HG03095 (cell line): ENCODE results near the gene TMEM61.
"Not testable (repeated sequence)": the region's sequence is repeated elsewhere in the genome, so short reads cannot be mapped to it uniquely, and the experiment has no call there.

ENCODE experiments used
- ATAC-seq: cut with Tn5 transposase; IDR thresholded peaks from one replicate; pipeline ENCODE4 v1.9.1; 2021; ENCODE audit warnings: moderate library complexity; ENCODE audit not compliant: unreplicated experiment

TMEM61 gene

DNA sequence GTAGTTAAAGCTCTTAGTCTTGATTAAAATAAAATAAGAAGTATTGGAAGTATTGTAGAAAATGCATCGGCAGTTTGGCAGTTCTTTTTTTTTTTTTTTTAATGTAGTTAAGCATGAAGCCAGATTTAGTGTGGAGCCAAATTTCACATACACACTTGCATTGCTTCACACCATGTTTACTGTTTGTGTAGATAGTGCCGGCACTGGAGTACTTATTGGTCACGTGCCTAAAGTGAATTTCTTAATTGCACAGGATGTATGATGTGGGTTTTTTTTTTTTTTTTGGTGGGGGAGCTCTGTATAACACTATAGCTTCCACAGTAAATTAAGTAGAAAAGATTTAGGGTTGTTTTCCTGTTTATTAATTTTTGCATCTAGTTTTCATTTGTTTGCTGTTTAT lies 21.2 kb upstream of the TMEM61 start:
- no peak for ATAC-seq

GRCh38 chr1:54962612-54963395 lies 17.6 kb upstream of the TMEM61 start:
- no peak for ATAC-seq

GRCh38 chr1:54963829-54964228 lies 16.6 kb upstream of the TMEM61 start:
- ATAC-seq: not testable (repeated sequence)

GRCh38 chr1:54965624-54966340 lies 14.6 kb upstream of the TMEM61 start:
- ATAC-seq: peak; percentile 71

GRCh38 chr1:54967372-54967771 lies 13.1 kb upstream of the TMEM61 start:
- no peak for ATAC-seq

DNA sequence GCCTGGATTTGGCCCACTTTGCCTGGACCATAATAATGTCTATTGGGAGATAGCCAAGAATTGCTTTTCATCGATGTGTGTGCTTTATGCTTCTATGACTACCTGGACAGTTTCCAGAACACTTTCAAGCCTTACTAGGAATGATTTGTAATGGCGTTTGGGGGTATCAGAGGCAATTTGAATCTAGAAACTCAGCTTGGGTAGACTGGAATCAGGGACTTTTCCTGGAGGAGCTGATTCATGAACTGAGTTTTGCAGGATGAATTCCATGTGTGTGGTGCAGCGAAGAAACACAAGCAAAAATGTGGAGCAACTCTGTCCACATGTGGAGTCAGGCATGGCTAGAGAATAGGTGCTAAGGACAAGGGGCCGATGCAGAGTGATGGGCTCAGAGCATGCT lies 11.9 kb upstream of the TMEM61 start:
- ATAC-seq: no peak

GRCh38 chr1:54969879-54970278 lies 10.5 kb upstream of the TMEM61 start:
- ATAC-seq: no peak

GRCh38 chr1:54970901-54971300 lies 9.5 kb upstream of the TMEM61 start:
- no peak for ATAC-seq

GRCh38 chr1:54971317-54971791 lies 9.1 kb upstream of the TMEM61 start:
- ATAC-seq: peak; percentile 81

GRCh38 chr1:54972436-54972835 lies 8.0 kb upstream of the TMEM61 start:
- ATAC-seq: no peak

- ATAC-seq: no peak
Measured at GRCh38 chr1:54973205-54973921, 7.1 kb upstream of the TMEM61 start.

DNA sequence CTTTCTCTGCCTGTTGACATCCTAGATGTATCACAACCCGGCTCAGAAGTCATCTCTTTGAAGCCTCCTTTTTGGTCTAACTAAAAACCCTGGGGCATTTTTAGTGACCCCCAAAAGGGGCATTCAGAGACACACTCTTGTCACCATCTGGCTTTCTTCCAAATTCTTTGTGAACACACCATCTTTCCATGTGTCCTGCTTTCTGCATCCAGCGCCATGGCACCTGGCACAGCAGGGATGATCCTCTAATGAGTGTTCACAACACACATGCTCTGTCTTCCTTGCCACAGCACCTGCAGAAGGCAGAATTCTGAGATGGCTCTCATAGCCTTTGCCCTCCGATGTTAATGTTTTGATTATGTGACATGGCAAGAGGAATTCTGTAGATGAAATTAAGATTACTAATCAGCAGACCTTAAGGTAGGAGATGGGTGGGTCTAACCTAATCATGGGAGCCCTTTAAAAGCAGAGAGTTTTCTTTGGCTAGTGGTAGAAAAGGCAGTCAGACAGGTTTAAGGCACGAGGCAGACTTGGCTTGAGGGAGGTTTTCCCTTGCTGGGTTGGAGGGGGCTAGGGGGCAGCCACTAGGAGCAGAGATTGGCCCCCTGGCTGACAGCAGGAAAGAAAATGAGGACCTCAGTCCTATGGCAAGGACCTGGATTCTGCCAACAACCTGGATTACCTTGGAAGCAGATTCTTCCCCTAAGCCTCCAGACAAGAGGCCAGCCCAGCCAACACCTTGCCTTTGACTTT lies 4.9 kb upstream of the TMEM61 start:
- no peak for ATAC-seq

DNA sequence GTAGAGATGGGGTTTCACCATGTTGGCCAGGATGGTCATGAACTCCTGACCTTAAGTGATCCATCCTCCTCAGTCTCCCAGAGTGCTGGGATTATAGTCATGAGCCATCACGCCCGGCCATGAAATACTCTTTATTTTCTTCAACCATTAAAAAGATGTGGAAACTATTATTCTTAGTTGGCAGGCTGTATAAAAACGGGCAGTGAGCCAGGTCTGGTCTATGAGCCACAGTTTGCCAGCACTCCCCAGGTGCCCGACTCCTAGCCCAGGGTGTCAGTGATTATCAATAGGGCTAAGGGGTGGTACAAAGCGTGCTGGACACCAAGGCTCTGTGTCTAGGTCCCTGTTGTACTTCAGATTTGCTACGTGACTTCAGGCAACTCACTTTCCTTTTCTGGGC lies 3.7 kb upstream of the TMEM61 start:
- no peak for ATAC-seq

DNA sequence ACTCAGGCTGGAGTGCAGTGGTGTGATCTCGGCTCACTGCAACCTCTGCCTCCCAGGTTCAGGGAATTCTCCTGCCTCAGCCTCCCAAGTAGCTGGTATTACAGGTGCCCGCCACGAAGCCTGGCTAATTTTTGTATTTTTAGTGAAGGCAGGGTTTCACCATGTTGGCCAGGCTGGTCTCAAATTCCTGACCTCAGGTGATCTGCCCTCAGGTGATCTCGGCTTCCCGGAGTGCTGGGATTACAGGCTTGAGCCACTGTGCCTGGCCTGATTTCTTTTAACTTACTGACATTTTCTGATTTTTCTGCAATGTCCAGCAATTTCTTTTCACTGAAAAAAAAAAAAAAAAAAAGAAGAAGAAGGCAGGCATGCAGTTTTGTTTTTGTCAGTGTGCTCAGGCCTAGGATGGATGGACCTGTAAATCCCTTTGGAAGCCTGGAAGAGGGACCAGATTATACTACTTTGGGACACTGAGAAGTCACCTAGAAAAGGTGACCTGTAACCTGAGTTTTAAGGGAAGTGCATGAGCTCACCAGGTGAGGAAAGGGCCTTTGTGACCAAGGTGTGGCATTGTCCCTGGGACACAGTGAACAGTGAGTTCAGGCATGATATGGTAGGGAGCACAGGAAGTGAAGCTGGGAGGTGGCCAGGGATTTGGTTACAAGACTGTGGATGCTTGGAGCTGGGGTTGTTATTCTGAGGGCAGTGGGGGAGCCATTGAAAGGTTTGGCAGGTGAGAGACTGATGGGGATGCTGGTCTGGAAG lies 2.7 kb upstream of the TMEM61 start:
- ATAC-seq: no peak

GRCh38 chr1:54978528-54979326 lies 1.7 kb upstream of the TMEM61 start:
- no peak for ATAC-seq

GRCh38 chr1:54979327-54979891 lies 1.0 kb upstream of the TMEM61 start:
- no peak for ATAC-seq

DNA sequence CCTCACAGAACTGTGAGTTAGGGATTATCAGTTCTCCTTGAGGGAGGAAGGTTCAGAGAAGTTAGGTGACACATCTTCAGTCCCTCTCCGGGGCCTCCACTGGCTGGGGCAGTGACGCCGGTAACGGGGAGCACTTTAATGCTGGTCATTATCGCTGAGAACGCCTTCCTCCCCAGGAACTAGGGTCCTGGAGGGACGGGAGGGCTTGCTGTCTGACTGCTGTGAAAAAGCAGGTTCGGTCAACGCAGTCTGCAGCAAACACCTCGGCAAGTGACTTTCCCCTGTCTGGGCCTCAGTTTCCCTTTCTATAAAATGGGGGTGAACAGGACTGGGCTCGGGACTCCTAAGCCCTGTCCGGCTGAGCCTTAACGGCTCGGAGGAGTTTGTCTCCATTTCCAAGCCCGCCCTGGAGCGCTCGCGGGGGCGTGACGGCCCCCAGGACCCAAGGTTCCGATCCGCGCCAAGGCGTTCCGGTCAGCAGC lies 341 bp upstream of the TMEM61 start:
- no peak for ATAC-seq

GRCh38 chr1:54981466-54981865 lies 1.0 kb downstream of the TMEM61 start:
- no peak for ATAC-seq

DNA sequence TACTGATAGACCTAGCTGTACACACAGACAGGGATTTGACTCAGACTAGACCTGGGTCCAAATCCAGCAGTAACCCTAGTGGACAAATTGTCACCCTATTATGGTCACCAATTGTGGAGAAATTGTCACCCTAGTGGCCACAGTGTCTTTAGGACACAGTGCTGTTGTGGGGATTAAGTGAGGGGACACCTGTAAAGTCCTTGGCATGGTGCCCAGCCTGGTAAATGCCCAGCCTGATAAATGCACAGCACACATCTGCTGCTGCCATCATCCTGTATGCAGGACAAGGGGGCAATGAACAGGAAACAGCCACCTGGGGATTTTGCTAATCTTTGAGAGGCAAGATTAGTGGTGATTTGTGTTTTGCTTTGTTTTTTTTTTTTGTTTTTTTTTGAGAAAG lies 2.3 kb downstream of the TMEM61 start:
- no peak for ATAC-seq
